GM23338 (cell line): Measurements from ENCODE around the gene IDUA.

ENCODE experiments used
- CREB1 ChIP-seq: fragments of 250-450 bp; sonication (Bioruptor Pico); IDR thresholded peaks from 2 replicates; pipeline ENCODE4 v1.5.0; 2020; ENCODE audit warnings: low read depth, mild to moderate bottlenecking, moderate library complexity
- CTCF ChIP-seq, 2 experiments: fragments of 200-600 bp in 1 of 2; sonication (generic) in 1 of 2; conservative IDR thresholded peaks; 2 replicates each; pipeline versions ENCODE4 v1.5.1 to v1.6.1; 2016 to 2017; ENCODE audit warnings: antibody characterized with exemption in 2 of 2, low read depth in 2 of 2, mild to moderate bottlenecking in 2 of 2, moderate library complexity in 1 of 2
- EZH2 ChIP-seq: fragments of 200-600 bp; sonication (generic); IDR thresholded peaks from one replicate; pipeline ENCODE4 v1.8.0; 2017; ENCODE audit warnings: antibody characterized with exemption, mild to moderate bottlenecking, low read depth; ENCODE audit not compliant: unreplicated experiment
- REST ChIP-seq: IDR thresholded peaks from one replicate; pipeline ENCODE4 v1.6.1; 2018; ENCODE audit warnings: antibody characterized with exemption; ENCODE audit not compliant: unreplicated experiment
- ZNF462 ChIP-seq: fragments of 250-450 bp; sonication (Bioruptor Pico); IDR thresholded peaks from 2 replicates; pipeline ENCODE4 v1.5.0; 2020; ENCODE audit warnings: mild to moderate bottlenecking, moderate library complexity

- TF ChIP-seq EZH2 (no peak), ZNF462 (CRISPR knock-in tag) (no peak), REST (no peak), CREB1 (CRISPR knock-in tag) (no peak), CTCF (conservative IDR thresholded peaks at IDR 0.05; ENCODE audit: low read depth in 2 of 2) (no peak)
Measured at GRCh38 chr4:1018147-1019020, 31.5 kb downstream of the IDUA start.
